GM23338 (cell line): ENCODE measurements around the gene CDC42BPA. TPM values are rescaled to one million over a fixed set of nuclear protein-coding genes. Genes with fewer than 3 reads are reported as not detected.
A peak's percentile ranks its signal among the peaks of the same experiment; 100 is the strongest.

Experiments used
- ATAC-seq: fragments of 200-7000 bp; cut with Tn5 transposase; 3 replicates; pipeline ENCODE4 v1.9.1; 2020
- DNase-seq: peaks from one replicate; pipeline ENCODE4 v3.0.0-alpha.2; 2015; ENCODE audit warnings: low spot score
- H2AFZ ChIP-seq: fragments of 200-600 bp; sonication (generic); 2 replicates; pipeline ENCODE4 v1.8.0; 2016; ENCODE audit warnings: antibody characterized with exemption, mild to moderate bottlenecking, moderate library complexity
- H3F3A ChIP-seq: fragments of 200-600 bp; sonication (generic); replicated peaks from 2 replicates; pipeline ENCODE4 v1.8.0; 2017; ENCODE audit warnings: antibody characterized with exemption, mixed run types, low read depth
- H3K27ac ChIP-seq: fragments of 200-600 bp; sonication (generic); 2 replicates; pipeline ENCODE4 v1.6.1; 2016; ENCODE audit warnings: low read depth
- H3K27me3 ChIP-seq: fragments of 200-600 bp; sonication (generic); 2 replicates; pipeline ENCODE4 v1.8.0; 2016; ENCODE audit warnings: mild to moderate bottlenecking, mixed run types, moderate library complexity; ENCODE audit not compliant: insufficient read depth
- H3K36me3 ChIP-seq: fragments of 200-600 bp; sonication (generic); 2 replicates; pipeline ENCODE4 v1.8.0; 2016; ENCODE audit warnings: mild to moderate bottlenecking; ENCODE audit not compliant: insufficient read depth
- H3K4me1 ChIP-seq: fragments of 200-600 bp; sonication (generic); 2 replicates; pipeline ENCODE4 v1.8.0; 2016; ENCODE audit warnings: mild to moderate bottlenecking, moderate library complexity; ENCODE audit not compliant: insufficient read depth
- H3K4me2 ChIP-seq: fragments of 200-600 bp; sonication (generic); 2 replicates; pipeline ENCODE4 v1.7.1; 2017; ENCODE audit warnings: mixed run types
- H3K4me3 ChIP-seq: fragments of 200-600 bp; sonication (generic); 2 replicates; pipeline ENCODE4 v1.6.1; 2016; ENCODE audit warnings: mixed run types
- H3K79me2 ChIP-seq: fragments of 200-600 bp; sonication (generic); replicated peaks from 2 replicates; pipeline ENCODE4 v1.8.0; 2017; ENCODE audit warnings: mild to moderate bottlenecking; ENCODE audit not compliant: insufficient read depth
- H3K9me2 ChIP-seq: fragments of 200-600 bp; sonication (generic); 2 replicates; pipeline ENCODE4 v1.8.0; 2017; ENCODE audit not compliant: insufficient read depth
- H4K20me1 ChIP-seq: fragments of 200-600 bp; sonication (generic); replicated peaks from 2 replicates; pipeline ENCODE4 v1.8.0; 2017; ENCODE audit warnings: mild to moderate bottlenecking; ENCODE audit not compliant: insufficient read depth
- H3K27ac Mint-ChIP-seq: 2 replicates; pipeline ENCODE4 v1.8.0; 2020; ENCODE audit warnings: inconsistent platforms, mild to moderate bottlenecking, moderate library complexity, mixed read lengths
- H3K27me3 Mint-ChIP-seq: 3 replicates; pipeline ENCODE4 v1.8.0; 2022; ENCODE audit warnings: low read depth, mild to moderate bottlenecking, moderate library complexity, mixed read lengths, inconsistent platforms; ENCODE audit not compliant: insufficient read depth, poor library complexity
- H3K36me3 Mint-ChIP-seq: 3 replicates; pipeline ENCODE4 v1.8.0; 2021; ENCODE audit warnings: low read depth, mild to moderate bottlenecking, inconsistent platforms, moderate library complexity, mixed read lengths
- H3K4me1 Mint-ChIP-seq: 3 replicates; pipeline ENCODE4 v1.8.0; 2020; ENCODE audit warnings: mild to moderate bottlenecking, inconsistent platforms, mixed read lengths
- H3K4me3 Mint-ChIP-seq: 3 replicates; pipeline ENCODE4 v1.8.0; 2021; ENCODE audit warnings: moderate library complexity, mild to moderate bottlenecking, inconsistent platforms, mixed read lengths
- H3K9me3 Mint-ChIP-seq: 3 replicates; pipeline ENCODE4 v1.8.0; 2020; ENCODE audit warnings: moderate library complexity, mild to moderate bottlenecking, inconsistent platforms, mixed read lengths
- CREB1 ChIP-seq: fragments of 250-450 bp; sonication (Bioruptor Pico); IDR thresholded peaks from 2 replicates; pipeline ENCODE4 v1.5.0; 2020; ENCODE audit warnings: low read depth, mild to moderate bottlenecking, moderate library complexity
- NANOG ChIP-seq: IDR thresholded peaks from 2 replicates; pipeline ENCODE4 v1.6.1; 2016; ENCODE audit warnings: antibody characterized with exemption, borderline replicate concordance
- POLR2AphosphoS5 ChIP-seq: IDR thresholded peaks from 2 replicates; pipeline ENCODE4 v1.6.1; 2016; ENCODE audit warnings: antibody characterized with exemption, low read depth
- STAT1 ChIP-seq: IDR thresholded peaks from one replicate; pipeline ENCODE4 v1.6.1; 2016; ENCODE audit warnings: antibody characterized with exemption; ENCODE audit not compliant: unreplicated experiment
- ZNF114 ChIP-seq: fragments of 250-450 bp; sonication (Bioruptor Pico); IDR thresholded peaks from 2 replicates; pipeline ENCODE4 v1.5.0; 2020; ENCODE audit warnings: mild to moderate bottlenecking, moderate library complexity
- polyA plus RNA-seq: library from polyadenylated mRNA; unstranded; fragments of >200 nt; fragmentation: Nextera tagmentation; extraction: Ambion mirVana; gene quantifications from 2 replicates; pipeline ENCODE4 v1.2.1, GENCODE V29; 2016
- total RNA-seq: library from RNA; depleted of rRNA; stranded (reverse); fragments of >200 nt; shearing (Covaris generic); gene quantifications from 2 replicates; pipeline ENCODE4 v1.2.3, GENCODE V29; 2014
- TF ChIP-seq, protein P1 (sequence below), 2 experiments: fragments of 200-600 bp in 1 of 2; sonication (generic) in 1 of 2; conservative IDR thresholded peaks; 2 replicates each; pipeline versions ENCODE4 v1.5.1 to v1.6.1; 2016 to 2017; ENCODE audit warnings: antibody characterized with exemption in 2 of 2, low read depth in 2 of 2, mild to moderate bottlenecking in 2 of 2, moderate library complexity in 1 of 2
- TF ChIP-seq, protein P2 (sequence below): IDR thresholded peaks from 2 replicates; pipeline ENCODE4 v1.6.1; 2016; ENCODE audit warnings: antibody characterized with exemption
- TF ChIP-seq, protein P3 (sequence below): IDR thresholded peaks from one replicate; pipeline ENCODE4 v1.6.1; 2018; ENCODE audit warnings: antibody characterized with exemption; ENCODE audit not compliant: unreplicated experiment

Gene CDC42BPA
- total and polyA plus RNA-seq, 2 experiments from 2014 or later, result 17.7 to 40.1 TPM

- H3K27ac Mint-ChIP-seq, result no peak overlapping the region
- H3K4me3 Mint-ChIP-seq, result no peak overlapping the region
- TF ChIP-seq POLR2AphosphoS5, result no peak
- no peak for TF ChIP-seq STAT1
- TF ChIP-seq, protein P1, sequence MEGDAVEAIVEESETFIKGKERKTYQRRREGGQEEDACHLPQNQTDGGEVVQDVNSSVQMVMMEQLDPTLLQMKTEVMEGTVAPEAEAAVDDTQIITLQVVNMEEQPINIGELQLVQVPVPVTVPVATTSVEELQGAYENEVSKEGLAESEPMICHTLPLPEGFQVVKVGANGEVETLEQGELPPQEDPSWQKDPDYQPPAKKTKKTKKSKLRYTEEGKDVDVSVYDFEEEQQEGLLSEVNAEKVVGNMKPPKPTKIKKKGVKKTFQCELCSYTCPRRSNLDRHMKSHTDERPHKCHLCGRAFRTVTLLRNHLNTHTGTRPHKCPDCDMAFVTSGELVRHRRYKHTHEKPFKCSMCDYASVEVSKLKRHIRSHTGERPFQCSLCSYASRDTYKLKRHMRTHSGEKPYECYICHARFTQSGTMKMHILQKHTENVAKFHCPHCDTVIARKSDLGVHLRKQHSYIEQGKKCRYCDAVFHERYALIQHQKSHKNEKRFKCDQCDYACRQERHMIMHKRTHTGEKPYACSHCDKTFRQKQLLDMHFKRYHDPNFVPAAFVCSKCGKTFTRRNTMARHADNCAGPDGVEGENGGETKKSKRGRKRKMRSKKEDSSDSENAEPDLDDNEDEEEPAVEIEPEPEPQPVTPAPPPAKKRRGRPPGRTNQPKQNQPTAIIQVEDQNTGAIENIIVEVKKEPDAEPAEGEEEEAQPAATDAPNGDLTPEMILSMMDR (conservative IDR thresholded peaks at IDR 0.05; ENCODE audit: low read depth in 2 of 2), result no peak
- TF ChIP-seq, protein P2, sequence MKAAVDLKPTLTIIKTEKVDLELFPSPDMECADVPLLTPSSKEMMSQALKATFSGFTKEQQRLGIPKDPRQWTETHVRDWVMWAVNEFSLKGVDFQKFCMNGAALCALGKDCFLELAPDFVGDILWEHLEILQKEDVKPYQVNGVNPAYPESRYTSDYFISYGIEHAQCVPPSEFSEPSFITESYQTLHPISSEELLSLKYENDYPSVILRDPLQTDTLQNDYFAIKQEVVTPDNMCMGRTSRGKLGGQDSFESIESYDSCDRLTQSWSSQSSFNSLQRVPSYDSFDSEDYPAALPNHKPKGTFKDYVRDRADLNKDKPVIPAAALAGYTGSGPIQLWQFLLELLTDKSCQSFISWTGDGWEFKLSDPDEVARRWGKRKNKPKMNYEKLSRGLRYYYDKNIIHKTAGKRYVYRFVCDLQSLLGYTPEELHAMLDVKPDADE, result no peak
- no peak for TF ChIP-seq NANOG
- TF ChIP-seq CREB1 (CRISPR knock-in tag), result no peak
- no peak for TF ChIP-seq ZNF114
- Histone ChIP-seq H3K4me2 (no peak overlapping the region), H3K27me3 (no peaks in the 10 kb centered on the region), H3K79me2 (no peaks in the 10 kb centered on the region), H3K9me2 (no peaks in the 10 kb centered on the region), H3F3A (no peaks in the 10 kb centered on the region), H3K4me3 (no peak overlapping the region), H3K36me3 (peaks cover 4% of the 10 kb centered on the region; the same call in 1 of the 2 replicates), H2AFZ (no peak overlapping the region), H3K4me1 (peaks cover 27% of the 10 kb centered on the region), H3K27ac (no peak overlapping the region; the same call in 1 of the 2 replicates), H4K20me1 (no peaks in the 10 kb centered on the region)
- peaks cover 5% of the 10 kb centered on the region; the same call in 2 of the 3 replicates for H3K36me3 Mint-ChIP-seq
- no peaks in the 10 kb centered on the region for H3K27me3 Mint-ChIP-seq
- peaks cover 20% of the 10 kb centered on the region; the same call in 2 of the 3 replicates for H3K4me1 Mint-ChIP-seq
- ATAC-seq, result peak; percentile 36; the same call in 1 of the 3 replicates
- no peaks in the 10 kb centered on the region for H3K9me3 Mint-ChIP-seq
- peak; percentile 24 for DNase-seq
These were observed 177.9 kb downstream of the CDC42BPA start for GRCh38 chr1:227140376-227140775.

- no peak for ATAC-seq
- Histone ChIP-seq H3K27ac (no peak overlapping the region), H3K79me2 (no peaks in the 10 kb centered on the region), H3K9me2 (no peaks in the 10 kb centered on the region), H2AFZ (no peak overlapping the region), H3K4me3 (no peak overlapping the region), H3K27me3 (no peaks in the 10 kb centered on the region), H4K20me1 (no peaks in the 10 kb centered on the region), H3K36me3 (no peaks in the 10 kb centered on the region), H3F3A (no peaks in the 10 kb centered on the region), H3K4me1 (peaks cover 27% of the 10 kb centered on the region), H3K4me2 (no peak overlapping the region)
- no peak overlapping the region for H3K4me3 Mint-ChIP-seq
- H3K27ac Mint-ChIP-seq, result no peak overlapping the region
- TF ChIP-seq POLR2AphosphoS5 (no peak), ZNF114 (no peak), NANOG (no peak), CREB1 (CRISPR knock-in tag) (no peak)
- TF ChIP-seq, protein P3, sequence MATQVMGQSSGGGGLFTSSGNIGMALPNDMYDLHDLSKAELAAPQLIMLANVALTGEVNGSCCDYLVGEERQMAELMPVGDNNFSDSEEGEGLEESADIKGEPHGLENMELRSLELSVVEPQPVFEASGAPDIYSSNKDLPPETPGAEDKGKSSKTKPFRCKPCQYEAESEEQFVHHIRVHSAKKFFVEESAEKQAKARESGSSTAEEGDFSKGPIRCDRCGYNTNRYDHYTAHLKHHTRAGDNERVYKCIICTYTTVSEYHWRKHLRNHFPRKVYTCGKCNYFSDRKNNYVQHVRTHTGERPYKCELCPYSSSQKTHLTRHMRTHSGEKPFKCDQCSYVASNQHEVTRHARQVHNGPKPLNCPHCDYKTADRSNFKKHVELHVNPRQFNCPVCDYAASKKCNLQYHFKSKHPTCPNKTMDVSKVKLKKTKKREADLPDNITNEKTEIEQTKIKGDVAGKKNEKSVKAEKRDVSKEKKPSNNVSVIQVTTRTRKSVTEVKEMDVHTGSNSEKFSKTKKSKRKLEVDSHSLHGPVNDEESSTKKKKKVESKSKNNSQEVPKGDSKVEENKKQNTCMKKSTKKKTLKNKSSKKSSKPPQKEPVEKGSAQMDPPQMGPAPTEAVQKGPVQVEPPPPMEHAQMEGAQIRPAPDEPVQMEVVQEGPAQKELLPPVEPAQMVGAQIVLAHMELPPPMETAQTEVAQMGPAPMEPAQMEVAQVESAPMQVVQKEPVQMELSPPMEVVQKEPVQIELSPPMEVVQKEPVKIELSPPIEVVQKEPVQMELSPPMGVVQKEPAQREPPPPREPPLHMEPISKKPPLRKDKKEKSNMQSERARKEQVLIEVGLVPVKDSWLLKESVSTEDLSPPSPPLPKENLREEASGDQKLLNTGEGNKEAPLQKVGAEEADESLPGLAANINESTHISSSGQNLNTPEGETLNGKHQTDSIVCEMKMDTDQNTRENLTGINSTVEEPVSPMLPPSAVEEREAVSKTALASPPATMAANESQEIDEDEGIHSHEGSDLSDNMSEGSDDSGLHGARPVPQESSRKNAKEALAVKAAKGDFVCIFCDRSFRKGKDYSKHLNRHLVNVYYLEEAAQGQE, result no peak
- peaks cover 20% of the 10 kb centered on the region for H3K36me3 Mint-ChIP-seq
- H3K4me1 Mint-ChIP-seq, result peaks cover 20% of the 10 kb centered on the region; the same call in 2 of the 3 replicates
- no peaks in the 10 kb centered on the region for H3K27me3 Mint-ChIP-seq
- no peak for DNase-seq
- peaks cover 10% of the 10 kb centered on the region; the same call in 2 of the 3 replicates for H3K9me3 Mint-ChIP-seq
These were observed 182.0 kb downstream of the CDC42BPA start for GRCh38 chr1:227136210-227136820.
